ENCODE measurements around the gene GPT2. TPM values are rescaled to one million over a fixed set of nuclear protein-coding genes. Genes with fewer than 3 reads are reported as not detected.

The GPT2 gene
- total and polyA plus RNA-seq, 2 donors (not counting 3 experiments of a cell fraction or from before 2014, with no cell fraction given) = 10.8 to 17.9 TPM

- no peaks in the 10 kb centered on the region for H3K9me3 ChIP-seq (replicated peaks; ENCODE audit: control insufficient read depth, insufficient read depth, low read length)
- CTCF ChIA-PET = interaction anchor here (2.8 kb wide), 1 partner anchor 64 kb away, joined by 14 read pairs; no protein-coding TSS in a partner anchor
- no peak overlapping the region for H2AFZ ChIP-seq (ENCODE audit: low read depth, low read length)
- no peaks in the 10 kb centered on the region for H3K79me2 ChIP-seq (ENCODE audit: control insufficient read depth, insufficient read depth, low read length)
- no peak overlapping the region for H3K4me3 ChIP-seq (replicated peaks in 1 of 3; ENCODE audit: insufficient read depth in 1 of 3, low read depth in 1 of 3, low read length in 3 of 3)
- no peaks in the 10 kb centered on the region for H3K27me3 ChIP-seq (ENCODE audit: control insufficient read depth in 2 of 2, insufficient read depth in 2 of 2, low read length in 2 of 2)
- intact Hi-C loops (cut with micrococcal nuclease) (no loop called here), dilution Hi-C loops (cut with MboI; ENCODE audit: extremely low pct_ligation_motif_present, low sequenced_read_pairs) (no loop called here)
- H3K27ac ChIP-seq (ENCODE audit: insufficient read depth, low read depth, low read length) = no peak overlapping the region
- DNase-seq (ENCODE audit: low read depth, low spot score) (no peak), FAIRE-seq (no peak)
- peaks cover 0 to 10% of the 10 kb centered on the region in 2 experiments for H3K36me3 ChIP-seq (ENCODE audit: control insufficient read depth in 2 of 2, extremely low read depth in 1 of 2, insufficient read depth in 2 of 2, low read length in 2 of 2)
- H3K9ac ChIP-seq (replicated peaks; ENCODE audit: extremely low read depth, insufficient read depth, low read length) = no peak overlapping the region
- H3K4me2 ChIP-seq (ENCODE audit: insufficient read depth, low read length) = no peak overlapping the region
- POLR2A ChIA-PET = no interaction called here
- no TSS peak for BruUV-seq (replicated peaks)
- TF ChIP-seq CTCF (IDR thresholded peaks at IDR 0.05; ENCODE audit: extremely low read depth in 1 of 2, insufficient read depth in 1 of 2, low read depth in 1 of 2, low read length in 2 of 2) (no peak), POLR2A (IDR thresholded peaks at IDR 0.05; ENCODE audit: low read depth, low read length) (no peak), JUN (IDR thresholded peaks at IDR 0.05; ENCODE audit: borderline replicate concordance, insufficient read depth, insufficient read length, low read depth) (no peak), POLR2AphosphoS5 (IDR thresholded peaks at IDR 0.05; ENCODE audit: insufficient read depth, low read depth, low read length) (no peak), MYC (IDR thresholded peaks at IDR 0.05; ENCODE audit: low read depth, low read length) (no peak), MAX (IDR thresholded peaks at IDR 0.05; ENCODE audit: insufficient read depth, insufficient read length) (no peak), FOS (IDR thresholded peaks at IDR 0.05; ENCODE audit: borderline replicate concordance, insufficient read depth, low read length) (no peak), EZH2 (IDR thresholded peaks at IDR 0.05; ENCODE audit: borderline replicate concordance, low read depth, low read length, severe bottlenecking) (no peak), GATA2 (IDR thresholded peaks at IDR 0.05; ENCODE audit: insufficient read depth, insufficient read length, low read depth, low read length) (no peak)
- no peaks in the 10 kb centered on the region for H3K4me1 ChIP-seq (ENCODE audit: control insufficient read depth, extremely low read depth, insufficient read depth, low read length)
- no peaks in the 10 kb centered on the region for H3K9me1 ChIP-seq (replicated peaks; ENCODE audit: control insufficient read depth, extremely low read depth, insufficient read depth, low read length)
- no peaks in the 10 kb centered on the region for H4K20me1 ChIP-seq (replicated peaks; ENCODE audit: control insufficient read depth, extremely low read depth, insufficient read depth, low read length)
These were observed 34.2 kb downstream of the GPT2 start for GRCh38 chr16:46918400-46918799.

Data from endothelial cell of umbilical vein (primary cell).